CD4-positive, alpha-beta T cell treated with Interleukin-2 at 100 ng/mL for 4 hours (primary cell): Measurements from ENCODE around the gene EEF2.
"Not testable (repeated sequence)": the region's sequence is repeated elsewhere in the genome, so short reads cannot be mapped to it uniquely, and the experiment has no call there.

ENCODE experiments used
- DNase-seq: peaks from one replicate; pipeline ENCODE4 v3.0.0-alpha.2; 2020; ENCODE audit warnings: low spot score

Gene EEF2

GRCh38 chr19:3968556-3969434 is 16.5 kb downstream of the EEF2 start:
- no peak for DNase-seq

GRCh38 chr19:3967983-3968382 is 17.3 kb downstream of the EEF2 start:
- not testable (repeated sequence) for DNase-seq

GRCh38 chr19:3966051-3967017 is 18.9 kb downstream of the EEF2 start:
- no peak for DNase-seq

GRCh38 chr19:3964256-3965194 is 20.7 kb downstream of the EEF2 start:
- DNase-seq = no peak

GRCh38 chr19:3963458-3964255 is 21.6 kb downstream of the EEF2 start:
- no peak for DNase-seq

- no peak for DNase-seq
Observed at GRCh38 chr19:3961007-3961406, 24.3 kb downstream of the EEF2 start.

- no peak for DNase-seq
Observed at GRCh38 chr19:3959766-3960131, 25.5 kb downstream of the EEF2 start.

GRCh38 chr19:3958836-3959765 is 26.2 kb downstream of the EEF2 start:
- no peak for DNase-seq

- no peak for DNase-seq
Observed at GRCh38 chr19:3955688-3956087, 29.6 kb downstream of the EEF2 start.

GRCh38 chr19:3955276-3955675 is 30.0 kb downstream of the EEF2 start:
- DNase-seq = not testable (repeated sequence)

GRCh38 chr19:3954107-3954506 is 31.2 kb downstream of the EEF2 start:
- no peak for DNase-seq

- DNase-seq = not testable (repeated sequence)
Observed at GRCh38 chr19:3952755-3953276, 32.4 kb downstream of the EEF2 start.

- DNase-seq = no peak
Observed at GRCh38 chr19:3950871-3951861, 34.1 kb downstream of the EEF2 start.

GRCh38 chr19:3949997-3950859 is 35.0 kb downstream of the EEF2 start:
- DNase-seq = no peak

GRCh38 chr19:3949294-3949693 is 36.0 kb downstream of the EEF2 start:
- DNase-seq = no peak

GRCh38 chr19:3947316-3947933 is 37.8 kb downstream of the EEF2 start:
- not testable (repeated sequence) for DNase-seq

GRCh38 chr19:3945838-3946237 is 39.4 kb downstream of the EEF2 start:
- no peak for DNase-seq
